Lower leg skin (tissue), 4 donors: ENCODE results near the gene HASPIN. TPM values are rescaled to one million over a fixed set of nuclear protein-coding genes. Genes with fewer than 3 reads are reported as not detected.
"Not testable (repeated sequence)": the region's sequence is repeated elsewhere in the genome, so short reads cannot be mapped to it uniquely, and the experiment has no call there.

Experiments used
- DNase-seq, 2 donors: peaks; one replicate each; pipeline ENCODE4 v3.0.0-alpha.2; 2019; ENCODE audit warnings: low spot score in 2 of 2
- H3K4me3 ChIP-seq: fragments of 200-600 bp; sonication (generic); 2 replicates; pipeline ENCODE4 v1.5.1; 2017; ENCODE audit warnings: mild to moderate bottlenecking, low read depth; ENCODE audit not compliant: poor library complexity, severe bottlenecking
- CTCF ChIP-seq, 3 donors: fragments of 450-650 bp; IDR thresholded peaks; one replicate each; pipeline ENCODE4 v1.5.1; 2016; ENCODE audit warnings: antibody characterized with exemption in 3 of 3, mild to moderate bottlenecking in 3 of 3, moderate library complexity in 2 of 3
- POLR2A ChIP-seq, 2 donors: fragments of 450-650 bp; IDR thresholded peaks; one replicate each; pipeline ENCODE4 v1.6.1; 2016 to 2017; ENCODE audit warnings: antibody characterized with exemption in 2 of 2, mild to moderate bottlenecking in 1 of 2, moderate library complexity in 1 of 2
- WGBS, 2 donors: methylation state at CpG; one replicate each; pipeline ENCODE4 v1.1.5; 2018; 5-methylcytosine and 5-hydroxymethylcytosine counted together
- intact Hi-C: fragments of 100-400 bp; cut with DNase I; formaldehyde crosslinking; loops from one replicate; pipeline ENCODE4 v1.15.0; 2023; ENCODE audit warnings: low total_unique reads
- total RNA-seq, 4 donors: library from RNA; depleted of rRNA; stranded (reverse); fragments of >200 nt; gene quantifications; one replicate each; pipeline ENCODE4 v1.1.0, GENCODE V29; 2016

Gene HASPIN
- total RNA-seq, 4 donors from 2014 or later = 0.81 to 1.6 (median 1.4) TPM

DNA sequence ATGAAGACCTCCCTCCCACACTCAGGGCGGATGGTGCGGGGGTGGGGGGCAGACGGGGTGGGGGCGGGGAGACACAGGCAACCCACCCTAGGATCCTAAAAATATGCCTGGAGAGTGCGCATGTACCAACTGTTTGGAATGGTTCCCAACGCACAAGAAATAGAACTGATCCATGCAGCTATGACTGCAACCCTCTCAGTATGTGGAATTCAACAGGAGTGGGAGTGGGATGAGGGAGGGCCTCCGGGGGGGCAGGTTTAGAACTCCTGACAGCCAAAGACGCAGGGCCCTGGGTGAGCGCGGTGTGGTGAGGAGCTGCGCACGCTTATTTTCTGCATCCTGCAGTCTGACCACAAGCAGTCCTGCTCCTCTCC lies 26.6 kb upstream of the HASPIN start:
- no peak overlapping the region for H3K4me3 ChIP-seq
- intact Hi-C loops = no loop called here
- DNase-seq = no peak
- no peak for TF ChIP-seq CTCF (IDR thresholded peaks at IDR 0.05)
- TF ChIP-seq POLR2A (IDR thresholded peaks at IDR 0.05) = no peak
- WGBS, 2 donors = 46 to 47% methylated on average over 12 of the region's 12 CpGs

DNA sequence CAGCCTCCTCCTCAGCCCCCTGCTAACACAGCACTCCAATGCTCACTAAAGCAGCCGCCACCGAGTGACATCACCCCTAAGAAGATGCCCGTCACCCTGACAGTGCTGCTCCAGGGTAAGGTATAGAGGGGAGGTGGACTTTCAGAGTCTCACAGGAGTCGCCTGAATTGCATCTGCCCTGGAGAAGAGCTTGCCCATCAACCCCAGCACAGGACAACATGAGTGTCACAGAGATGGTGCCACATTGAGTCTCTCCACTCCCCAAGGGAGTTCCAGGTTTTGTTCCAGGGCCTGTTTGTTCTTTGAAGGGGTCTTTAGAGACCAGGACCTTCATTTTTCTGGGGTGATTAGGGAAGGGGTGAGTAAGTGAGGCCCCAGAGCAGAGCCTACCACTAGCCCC lies 25.6 kb upstream of the HASPIN start:
- WGBS, 2 donors = 74 to 87% methylated on average over 4 of the region's 4 CpGs
- no peak for TF ChIP-seq POLR2A (IDR thresholded peaks at IDR 0.05)
- no peak for TF ChIP-seq CTCF (IDR thresholded peaks at IDR 0.05)
- intact Hi-C loops = no loop called here
- no peak overlapping the region for H3K4me3 ChIP-seq
- DNase-seq = no peak

DNA sequence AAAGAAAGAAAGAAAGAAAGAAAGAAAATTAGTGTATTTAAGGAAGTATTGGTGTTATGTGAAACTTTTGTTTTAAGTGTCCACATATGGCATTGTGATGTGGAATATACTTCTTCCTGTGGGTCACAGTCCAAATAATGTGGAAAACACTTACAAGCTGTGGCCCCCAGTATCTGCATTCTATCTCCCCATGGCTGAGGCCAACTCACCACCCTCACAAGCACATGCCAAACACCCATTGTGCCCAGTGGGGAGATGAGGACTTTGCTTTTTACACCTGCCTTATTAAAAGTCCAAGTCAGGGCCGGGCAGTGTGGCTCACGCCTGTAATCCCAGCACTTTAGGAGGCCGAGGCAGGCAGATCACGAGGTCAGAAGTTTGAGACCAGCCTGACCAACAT lies 23.8 kb upstream of the HASPIN start:
- no peak for DNase-seq

GRCh38 chr17:3702041-3702539 lies 21.6 kb upstream of the HASPIN start:
- H3K4me3 ChIP-seq, DNase-seq, intact Hi-C loops: not testable (repeated sequence)
- WGBS, 2 donors = 83 to 89% methylated on average over 7 of the region's 7 CpGs

More for the DNA sequence above, 23.8 kb upstream of the HASPIN start:
- intact Hi-C loops = no loop called here
- 90 to 95% methylated on average over 4 of the region's 4 CpGs for WGBS, 2 donors
- TF ChIP-seq POLR2A (IDR thresholded peaks at IDR 0.05) = no peak
- TF ChIP-seq CTCF (IDR thresholded peaks at IDR 0.05) = no peak
- H3K4me3 ChIP-seq = no peak overlapping the region

- 85 to 86% methylated on average over 20 of the region's 20 CpGs for WGBS, 2 donors
- H3K4me3 ChIP-seq = no peak overlapping the region
- DNase-seq = no peak
- intact Hi-C loops = no loop called here
- TF ChIP-seq POLR2A (IDR thresholded peaks at IDR 0.05) = no peak
- TF ChIP-seq CTCF (IDR thresholded peaks at IDR 0.05) = no peak
Measured at GRCh38 chr17:3704931-3705717, 18.6 kb upstream of the HASPIN start.

- DNase-seq, intact Hi-C loops, H3K4me3 ChIP-seq: not testable (repeated sequence)
- 89 to 96% methylated on average over 1 of the region's 1 CpG for WGBS, 2 donors
Measured at GRCh38 chr17:3705718-3705984, 18.1 kb upstream of the HASPIN start.

- TF ChIP-seq POLR2A (IDR thresholded peaks at IDR 0.05) (no peak), CTCF (IDR thresholded peaks at IDR 0.05) (no peak)
- WGBS, 2 donors = 71 to 73% methylated on average over 3 of the region's 3 CpGs
- no peak overlapping the region for H3K4me3 ChIP-seq
- intact Hi-C loops = no loop called here
- no peak for DNase-seq
Measured at GRCh38 chr17:3708366-3708765, 15.3 kb upstream of the HASPIN start.
